K562 (cell line): ENCODE data around the gene FAM117A. TPM values are rescaled to one million over a fixed set of nuclear protein-coding genes. Genes with fewer than 3 reads are reported as not detected.

Experiments
- DNMT1 ChIP-seq: fragments of 450-650 bp; IDR thresholded peaks from 2 replicates; pipeline ENCODE4 v1.6.1; 2016; ENCODE audit warnings: antibody characterized with exemption, mild to moderate bottlenecking
- E2F3 ChIP-seq: fragments of 250-450 bp; sonication (Bioruptor Pico); IDR thresholded peaks from 2 replicates; pipeline ENCODE4 v1.4.0; 2020; ENCODE audit warnings: mild to moderate bottlenecking
- EGR1 ChIP-seq: fragments of 450-650 bp; conservative IDR thresholded peaks from 2 replicates; pipeline ENCODE4 v1.6.1; 2017; ENCODE audit warnings: mild to moderate bottlenecking
- L3MBTL2 ChIP-seq: fragments of 450-650 bp; IDR thresholded peaks from 2 replicates; pipeline ENCODE4 v1.6.1; 2016; ENCODE audit warnings: mild to moderate bottlenecking, moderate library complexity
- MYBL2 ChIP-seq, 2 experiments: fragments of 450-650 bp in 1 of 2; sonication (generic) in 1 of 2; formaldehyde crosslinking in 1 of 2; IDR thresholded peaks; 2 replicates each; pipeline versions ENCODE4 v1.6.1 to v1.8.1; 2017 to 2022; ENCODE audit warnings: borderline replicate concordance in 1 of 2, inconsistent platforms in 1 of 2, low read depth in 1 of 2, mild to moderate bottlenecking in 1 of 2, missing genetic modification reagents in 1 of 2, moderate library complexity in 1 of 2
- NCOA4 ChIP-seq: fragments of 450-650 bp; IDR thresholded peaks from 2 replicates; pipeline ENCODE4 v1.6.1; 2018; ENCODE audit warnings: mild to moderate bottlenecking; ENCODE audit not compliant: partially characterized antibody
- PPARD ChIP-seq: fragments of 250-450 bp; sonication (Bioruptor Pico); IDR thresholded peaks from 2 replicates; pipeline ENCODE4 v1.8.0; 2022; ENCODE audit warnings: inconsistent platforms, mild to moderate bottlenecking, moderate library complexity
- RBM14 ChIP-seq: fragments of 200-400 bp; formaldehyde crosslinking; IDR thresholded peaks from 2 replicates; pipeline ENCODE4 v1.6.1; 2018; ENCODE audit warnings: low read depth, mild to moderate bottlenecking, low read length, moderate library complexity, borderline replicate concordance; ENCODE audit not compliant: insufficient read depth
- RBM15 ChIP-seq: fragments of 200-400 bp; formaldehyde crosslinking; IDR thresholded peaks from 2 replicates; pipeline ENCODE4 v1.6.1; 2018; ENCODE audit warnings: mild to moderate bottlenecking, low read length, moderate library complexity; ENCODE audit not compliant: insufficient read depth
- RBM39 ChIP-seq: fragments of 200-400 bp; formaldehyde crosslinking; optimal IDR thresholded peaks from 2 replicates; pipeline ENCODE3; 2018; ENCODE audit warnings: low read depth, low read length
- SAFB2 ChIP-seq: fragments of 200-400 bp; formaldehyde crosslinking; IDR thresholded peaks from 2 replicates; pipeline ENCODE4 v1.6.1; 2018; ENCODE audit warnings: borderline replicate concordance, low read length, low read depth, moderate library complexity; ENCODE audit not compliant: severe bottlenecking
- SNRNP70 ChIP-seq: fragments of 200-400 bp; formaldehyde crosslinking; optimal IDR thresholded peaks from 2 replicates; pipeline ENCODE3; 2017; ENCODE audit warnings: low read depth, low read length
- THAP12 ChIP-seq: fragments of 250-450 bp; sonication (Bioruptor Pico); IDR thresholded peaks from 2 replicates; pipeline ENCODE4 v1.9.0; 2021; ENCODE audit warnings: mild to moderate bottlenecking, inconsistent platforms
- ZBTB11 ChIP-seq, 3 experiments: fragments of 200-800 bp in 1 of 3; fragments of 250-450 bp in 1 of 3; fragments of 450-650 bp in 1 of 3; sonication (Bioruptor Pico) in 1 of 3; sonication (Bioruptor generic) in 1 of 3; formaldehyde crosslinking in 1 of 3; IDR thresholded peaks; 2 replicates each; pipeline versions ENCODE4 v1.6.1 to v1.8.0; 2016 to 2022; ENCODE audit warnings: mild to moderate bottlenecking in 2 of 3, missing genetic modification characterization in 2 of 3, missing compliant biosample characterization in 1 of 3, moderate library complexity in 1 of 3
- ZC3H4 ChIP-seq: sonication (generic); formaldehyde crosslinking; IDR thresholded peaks from 2 replicates; pipeline ENCODE4 v1.9.0; 2021; ENCODE audit warnings: missing genetic modification reagents, borderline replicate concordance
- ZNF239 ChIP-seq: fragments of 250-450 bp; sonication (Bioruptor Pico); IDR thresholded peaks from 2 replicates; pipeline ENCODE4 v1.4.0; 2020; ENCODE audit warnings: mild to moderate bottlenecking
- ZNF311 ChIP-seq: fragments of 250-450 bp; sonication (Bioruptor Pico); IDR thresholded peaks from 2 replicates; pipeline ENCODE4 v1.4.0; 2020; ENCODE audit warnings: mild to moderate bottlenecking, moderate library complexity
- ZNF436 ChIP-seq: fragments of 250-450, 450-650 bp; sonication (Bioruptor Pico); formaldehyde crosslinking; IDR thresholded peaks from 2 replicates; pipeline ENCODE4 v1.7.0; 2020; ENCODE audit warnings: mild to moderate bottlenecking
- ZNF445 ChIP-seq: fragments of 250-450 bp; sonication (Bioruptor Pico); IDR thresholded peaks from 2 replicates; pipeline ENCODE4 v1.4.0; 2020; ENCODE audit warnings: low read depth, mild to moderate bottlenecking, moderate library complexity
- polyA plus RNA-seq, 8 experiments: library from polyadenylated mRNA; depleted of rRNA in 4 of 8; stranded (reverse) in 5 of 8; unstranded in 3 of 8; fragments of >200 nt; fragmentation: Nextera tagmentation in 2 of 8; fragmentation: Illumina TruSeq in 1 of 8; extraction: Ambion mirVana in 2 of 8; extraction: Trizol in 1 of 8; gene quantifications; 2 replicates each; pipeline versions ENCODE4 v1.2.1 to v1.2.3, GENCODE V29; 2011 to 2014; ENCODE audit warnings: inconsistent platforms in 1 of 8, missing spikeins in 1 of 8
- total RNA-seq, 7 experiments: library from RNA; depleted of rRNA in 6 of 7; stranded (reverse); fragments of >200 nt in 6 of 7; fragmentation: Illumina TruSeq in 2 of 7; extraction: Trizol in 2 of 7; gene quantifications; 2 replicates each; pipeline versions ENCODE4 v1.2.1 to v1.2.3, GENCODE V29; 2011 to 2021; ENCODE audit warnings: low replicate concordance in 1 of 7
- TF ChIP-seq, protein P1 (sequence below): sonication (generic); formaldehyde crosslinking; IDR thresholded peaks from 2 replicates; pipeline ENCODE4 v1.8.0; 2022; ENCODE audit warnings: mild to moderate bottlenecking, missing genetic modification reagents

FAM117A gene
- total and polyA plus RNA-seq, 9 of the 15 experiments (the other 6 are each of a cell fraction or from before 2014, with no cell fraction given), result 3.1 to 79.7 (median 36.6) TPM

- TF ChIP-seq SNRNP70 (no peak), ZBTB11 (CRISPR knock-in tag; IDR thresholded peaks at IDR 0.05) (peak in 1 of 3 experiments; percentile 62; a peak in 1 of 6 replicates), ZNF445 (CRISPR knock-in tag) (no peak), ZNF239 (no peak), PPARD (CRISPR knock-in tag) (no peak), DNMT1 (no peak), MYBL2 (IDR thresholded peaks at IDR 0.05; ENCODE audit: low read depth) (no peak), MYBL2 (CRISPR knock-in tag; IDR thresholded peaks at IDR 0.05; ENCODE audit: borderline replicate concordance) (no peak), ZNF311 (CRISPR knock-in tag) (no peak), E2F3 (0 out of 2 replicates have a peak, but pooled peaks have one; percentile 14), RBM15 (no peak), EGR1 (0 out of 2 replicates have a peak, but pooled peaks have one; percentile 25), L3MBTL2 (peak; percentile 61), ZNF436 (CRISPR knock-in tag) (no peak), THAP12 (CRISPR knock-in tag) (no peak), NCOA4 (no peak), RBM14 (no peak), RBM39 (no peak), SAFB2 (no peak), ZC3H4 (CRISPR knock-in tag) (no peak)
- TF ChIP-seq, protein P1, sequence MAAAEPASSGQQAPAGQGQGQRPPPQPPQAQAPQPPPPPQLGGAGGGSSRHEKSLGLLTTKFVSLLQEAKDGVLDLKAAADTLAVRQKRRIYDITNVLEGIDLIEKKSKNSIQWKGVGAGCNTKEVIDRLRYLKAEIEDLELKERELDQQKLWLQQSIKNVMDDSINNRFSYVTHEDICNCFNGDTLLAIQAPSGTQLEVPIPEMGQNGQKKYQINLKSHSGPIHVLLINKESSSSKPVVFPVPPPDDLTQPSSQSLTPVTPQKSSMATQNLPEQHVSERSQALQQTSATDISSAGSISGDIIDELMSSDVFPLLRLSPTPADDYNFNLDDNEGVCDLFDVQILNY, result no peak
Observed at GRCh38 chr17:49707608-49708514, 56.1 kb downstream of the FAM117A start, which contains the start of gene SLC35B1 (continued).
